HTR-8/SVneo (cell line): ENCODE data around the gene PIGV.

Experiments used
- DNase-seq: peaks from one replicate; pipeline ENCODE4 v3.0.0; 2011; ENCODE audit warnings: low spot score, mixed read lengths; ENCODE audit not compliant: insufficient read length
- FAIRE-seq: peaks from 2 replicates; lab custom pipeline; 2011; peaks lifted over from hg19 to GRCh38; lab: Jason Lieb, UNC

Gene PIGV

GRCh38 chr1:26771643-26772321, 16.0 kb upstream of the PIGV start:
- peak; percentile 79 for DNase-seq
- FAIRE-seq: peak; percentile 96

GRCh38 chr1:26772687-26773086, 15.1 kb upstream of the PIGV start:
- peak; percentile 31 for FAIRE-seq
- DNase-seq: peak; percentile 60

- FAIRE-seq: no peak
- DNase-seq: no peak
Observed at GRCh38 chr1:26774462-26774861, 13.3 kb upstream of the PIGV start.

GRCh38 chr1:26775666-26776065, 12.1 kb upstream of the PIGV start:
- no peak for FAIRE-seq

GRCh38 chr1:26779098-26779668, 8.6 kb upstream of the PIGV start:
- DNase-seq: no peak
- no peak for FAIRE-seq

More at GRCh38 chr1:26775666-26776065, 12.1 kb upstream of the PIGV start:
- no peak for DNase-seq

- DNase-seq: no peak
- FAIRE-seq: no peak
Observed at GRCh38 chr1:26780344-26780957, 7.3 kb upstream of the PIGV start.

GRCh38 chr1:26781206-26781825, 6.4 kb upstream of the PIGV start:
- DNase-seq (no peak), FAIRE-seq (no peak)

GRCh38 chr1:26782521-26783212, 5.1 kb upstream of the PIGV start:
- DNase-seq (no peak), FAIRE-seq (no peak)

GRCh38 chr1:26783646-26784022, 4.1 kb upstream of the PIGV start:
- DNase-seq (no peak), FAIRE-seq (no peak)

GRCh38 chr1:26784023-26784871, 3.5 kb upstream of the PIGV start:
- FAIRE-seq: no peak
- no peak for DNase-seq

- FAIRE-seq (no peak), DNase-seq (no peak)
Observed at GRCh38 chr1:26784886-26785285, 2.9 kb upstream of the PIGV start.

GRCh38 chr1:26785611-26786436, 1.9 kb upstream of the PIGV start:
- DNase-seq: no peak
- FAIRE-seq: no peak

GRCh38 chr1:26786437-26787380, 1.0 kb upstream of the PIGV start:
- FAIRE-seq: no peak
- peak; percentile 58 for DNase-seq

GRCh38 chr1:26787381-26787705, 407 bp upstream of the PIGV start:
- no peak for DNase-seq
- no peak for FAIRE-seq

GRCh38 chr1:26788515-26788785, 700 bp downstream of the PIGV start:
- FAIRE-seq: no peak
- DNase-seq: no peak

- FAIRE-seq (no peak), DNase-seq (peak; percentile 56)
Observed at GRCh38 chr1:26788836-26789611, 1.3 kb downstream of the PIGV start.

GRCh38 chr1:26789612-26789865, 1.8 kb downstream of the PIGV start:
- DNase-seq (no peak), FAIRE-seq (no peak)

- FAIRE-seq (no peak), DNase-seq (no peak)
Observed at GRCh38 chr1:26789931-26790330, 2.2 kb downstream of the PIGV start.
